ENCODE results near the gene MUC20. TPM values are rescaled to one million over a fixed set of nuclear protein-coding genes. Genes with fewer than 3 reads are reported as not detected.

The MUC20 gene
- total and polyA plus RNA-seq, 2 of the 13 experiments (the other 11 are each of a cell fraction or from before 2014, with no cell fraction given) = 0.24 to 0.83 TPM

- no TSS peak for BruUV-seq (replicated peaks)
- no peaks in the 10 kb centered on the region for H3K27me3 ChIP-seq (ENCODE audit: control insufficient read depth in 1 of 2, insufficient read depth in 2 of 2, low read length in 2 of 2)
- H3K36me3 ChIP-seq (replicated peaks in 1 of 2; ENCODE audit: control insufficient read depth in 1 of 2, insufficient read depth in 2 of 2, low read length in 2 of 2) = peaks cover 0 to 2% of the 10 kb centered on the region in 2 experiments; a peak in 1 of 5 replicates
- no peaks in the 10 kb centered on the region for H3K9me3 ChIP-seq (ENCODE audit: low read length)
- no peak overlapping the region for H3K4me3 ChIP-seq (replicated peaks in 1 of 3; ENCODE audit: insufficient read depth in 1 of 3, low read depth in 2 of 3, low read length in 3 of 3)
- no peaks in the 10 kb centered on the region for H3K4me1 ChIP-seq (ENCODE audit: insufficient read depth, low read length)
- WGBS (ENCODE audit: low lambda C conversion rate) = 90% methylated on average over 9 of the region's 9 CpGs
- H3K27ac ChIP-seq (ENCODE audit: extremely low read length, insufficient read depth, low read length) = no peak overlapping the region
- in situ Hi-C loops (cut with HindIII; ENCODE audit: extremely low pct_ligation_motif_present, low pct_unique_long_range_greater_than_20kb) = no loop called here
- no peak for FAIRE-seq
- no peaks in the 10 kb centered on the region for H3K79me2 ChIP-seq (ENCODE audit: insufficient read depth, low read length)
- ATAC-seq = no peak
- no peak overlapping the region for H3K9ac ChIP-seq (ENCODE audit: insufficient read depth, low read depth, low read length)
- H2AFZ ChIP-seq (ENCODE audit: low read length) = no peak overlapping the region
- TF ChIP-seq IRF9 (CRISPR knock-in tag; IDR thresholded peaks at IDR 0.05; ENCODE audit: borderline replicate concordance) (no peak), POLR2A (IDR thresholded peaks at IDR 0.05; ENCODE audit: insufficient read depth in 1 of 2, low read depth in 2 of 2, low read length in 2 of 2) (0 out of 4 replicates have a peak, but pooled peaks of 1 of the 2 experiments have one; percentile 20)
- no peaks in the 10 kb centered on the region for H4K20me1 ChIP-seq (ENCODE audit: insufficient read depth, low read length)
- H3K4me2 ChIP-seq (ENCODE audit: low read depth, low read length) = no peak overlapping the region
- intact Hi-C loops (cut with micrococcal nuclease; ENCODE audit: unreplicated experiment) = no loop called here
- CTCF ChIA-PET (ENCODE audit: low intra/inter-chr PET ratio, low total read pairs) = no interaction called here
- POLR2A ChIA-PET = no interaction called here
- DNase-seq (ENCODE audit: low spot score) = no peak
Measured at GRCh38 chr3:195701042-195701915, 19.5 kb upstream of the MUC20 start.

DNA sequence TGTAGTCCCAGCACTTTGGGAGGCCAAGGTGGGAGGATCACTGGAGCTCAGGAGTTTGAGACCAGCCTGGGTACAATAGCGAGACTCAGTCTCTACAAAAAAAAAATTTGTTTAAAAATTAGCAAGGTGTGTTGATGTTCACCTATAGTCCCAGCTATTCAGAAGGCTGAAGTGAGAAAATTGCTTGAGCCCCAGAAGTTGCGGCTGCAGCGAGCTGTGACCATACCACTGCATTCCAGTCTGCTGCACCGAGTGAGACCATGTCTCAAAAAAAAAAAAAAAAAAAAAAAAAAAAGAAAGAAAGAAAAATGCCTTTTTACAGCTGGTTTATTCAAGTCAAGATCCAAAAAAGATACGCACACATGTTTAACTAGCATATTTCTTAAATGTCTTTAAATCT is 17.0 kb upstream of the MUC20 start:
- in situ Hi-C loops (cut with HindIII; ENCODE audit: extremely low pct_ligation_motif_present, low pct_unique_long_range_greater_than_20kb) = no loop called here
- CTCF ChIA-PET (ENCODE audit: low intra/inter-chr PET ratio, low total read pairs) = no interaction called here
- no peak for TF ChIP-seq SUZ12 (IDR thresholded peaks at IDR 0.05; ENCODE audit: low read depth, low read length)
- no peak for TF ChIP-seq ZNF841 (CRISPR knock-in tag; IDR thresholded peaks at IDR 0.05; ENCODE audit: borderline replicate concordance)
- no peak for TF ChIP-seq LBX2 (CRISPR knock-in tag; IDR thresholded peaks at IDR 0.05; ENCODE audit: borderline replicate concordance)
- no peak for TF ChIP-seq ARNTL (CRISPR knock-in tag; IDR thresholded peaks at IDR 0.05)
- TF ChIP-seq ZNF264 (CRISPR knock-in tag; IDR thresholded peaks at IDR 0.05) = no peak
- no peak for TF ChIP-seq KAT8 (CRISPR knock-in tag; IDR thresholded peaks at IDR 0.05)
- no peak for TF ChIP-seq ZNF263 (CRISPR knock-in tag; IDR thresholded peaks at IDR 0.05)
- no peak for TF ChIP-seq THAP8 (CRISPR knock-in tag; IDR thresholded peaks at IDR 0.05; ENCODE audit: borderline replicate concordance)
- no peak for TF ChIP-seq ZNF432 (CRISPR knock-in tag; IDR thresholded peaks at IDR 0.05; ENCODE audit: borderline replicate concordance)
- no peak for TF ChIP-seq FLYWCH1 (CRISPR knock-in tag; IDR thresholded peaks at IDR 0.05)
- no peak for TF ChIP-seq CENPX (CRISPR knock-in tag; IDR thresholded peaks at IDR 0.05)
- TF ChIP-seq SRSF9 (IDR thresholded peaks at IDR 0.05; ENCODE audit: borderline replicate concordance, insufficient read depth, low read depth, low read length, poor library complexity, severe bottlenecking) = no peak
- no peak for TF ChIP-seq ATF7 (IDR thresholded peaks at IDR 0.05)
- TF ChIP-seq ATF7 (CRISPR knock-in tag; IDR thresholded peaks at IDR 0.05) = no peak

More for the DNA sequence above, 17.0 kb upstream of the MUC20 start:
- Histone ChIP-seq H2AFZ (ENCODE audit: low read length) (no peak overlapping the region), H3K4me1 (ENCODE audit: insufficient read depth, low read length) (no peaks in the 10 kb centered on the region), H3K9me3 (ENCODE audit: low read length) (no peaks in the 10 kb centered on the region), H4K20me1 (ENCODE audit: insufficient read depth, low read length) (no peaks in the 10 kb centered on the region), H3K4me3 (replicated peaks in 1 of 3; ENCODE audit: insufficient read depth in 1 of 3, low read depth in 2 of 3, low read length in 3 of 3) (no peak overlapping the region), H3K27me3 (ENCODE audit: control insufficient read depth in 1 of 2, insufficient read depth in 2 of 2, low read length in 2 of 2) (no peaks in the 10 kb centered on the region), H3K79me2 (ENCODE audit: insufficient read depth, low read length) (no peaks in the 10 kb centered on the region), H3K4me2 (ENCODE audit: low read depth, low read length) (no peak overlapping the region), H3K9ac (ENCODE audit: insufficient read depth, low read depth, low read length) (no peak overlapping the region), H3K36me3 (replicated peaks in 1 of 2; ENCODE audit: control insufficient read depth in 1 of 2, insufficient read depth in 2 of 2, low read length in 2 of 2) (no peaks in the 10 kb centered on the region), H3K27ac (ENCODE audit: extremely low read length, insufficient read depth, low read length) (no peak overlapping the region)
- POLR2A ChIA-PET = no interaction called here
- ATAC-seq = no peak
- intact Hi-C loops (cut with micrococcal nuclease; ENCODE audit: unreplicated experiment) = no loop called here
- WGBS (ENCODE audit: low lambda C conversion rate) = 94% methylated on average over 5 of the region's 5 CpGs
- FAIRE-seq = no peak
- DNase-seq (ENCODE audit: low spot score) = no peak
- no TSS peak for BruUV-seq (replicated peaks)

Data from HepG2 (cell line).